SK-N-SH (cell line): ENCODE data around the gene SLC25A53. TPM values are rescaled to one million over a fixed set of nuclear protein-coding genes. Genes with fewer than 3 reads are reported as not detected.

Source experiments
- CTCF ChIA-PET: fragments of 300-600, 350-600 bp; formaldehyde crosslinking; extraction: SDS; loops from one replicate; lab custom pipeline; 2021; lab: Yijun Ruan, JAX
- POLR2A ChIA-PET: fragments of 350-600 bp; sonication (Branson Sonifier 250); formaldehyde crosslinking; extraction: SDS; loops from one replicate; lab custom pipeline; 2020; ENCODE audit warnings: antibody characterized with exemption, inconsistent platforms; lab: Yijun Ruan, JAX
- DNase-seq: peaks from one replicate; pipeline ENCODE4 v3.0.0; 2012
- H2AFZ ChIP-seq: fragments of 200-600 bp; sonication (generic); 2 replicates; pipeline ENCODE4 v1.8.1; 2016; ENCODE audit warnings: antibody characterized with exemption, mild to moderate bottlenecking, low read depth
- H3F3A ChIP-seq: fragments of 200-600 bp; sonication (generic); replicated peaks from 2 replicates; pipeline ENCODE3; 2016; ENCODE audit warnings: antibody characterized with exemption, mild to moderate bottlenecking; ENCODE audit not compliant: insufficient read depth
- H3K27ac ChIP-seq, 2 experiments: fragments of 200-500 bp in 1 of 2; fragments of 200-600 bp in 1 of 2; sonication (Bioruptor generic) in 1 of 2; sonication (generic), shearing (Covaris generic) in 1 of 2; 2 replicates each; pipeline versions ENCODE4 v1.5.1 to v1.6.1; 2014 to 2016; ENCODE audit warnings: low read depth in 2 of 2, inconsistent platforms in 1 of 2, low read length in 1 of 2, mild to moderate bottlenecking in 1 of 2, mixed read lengths in 1 of 2
- H3K27me3 ChIP-seq: fragments of 200-600 bp; sonication (generic), shearing (Covaris generic); 2 replicates; pipeline ENCODE4 v1.6.1; 2016; ENCODE audit warnings: mixed run types; ENCODE audit not compliant: insufficient read depth
- H3K36me3 ChIP-seq, 2 experiments: fragments of 200-500 bp in 1 of 2; fragments of 200-600 bp in 1 of 2; sonication (Bioruptor generic) in 1 of 2; sonication (generic) in 1 of 2; replicated peaks in 1 of 2; 2 replicates each; pipeline versions ENCODE3 to v1.5.1; 2014 to 2016; ENCODE audit warnings: low read length in 1 of 2, mild to moderate bottlenecking in 1 of 2; ENCODE audit not compliant: insufficient read depth in 2 of 2, control insufficient read depth in 1 of 2
- H3K4me1 ChIP-seq, 2 experiments: fragments of 200-500 bp in 1 of 2; fragments of 200-600 bp in 1 of 2; sonication (Bioruptor generic) in 1 of 2; sonication (generic), shearing (Covaris generic) in 1 of 2; 2 replicates each; pipeline versions ENCODE4 v1.5.1 to v1.6.1; 2014 to 2016; ENCODE audit warnings: low read depth in 1 of 2, low read length in 1 of 2, mixed run types in 1 of 2; ENCODE audit not compliant: insufficient read depth in 2 of 2, control insufficient read depth in 1 of 2
- H3K4me2 ChIP-seq: fragments of 200-600 bp; sonication (generic), shearing (Covaris generic); 2 replicates; pipeline ENCODE4 v1.6.1; 2017; ENCODE audit warnings: mixed run types
- H3K4me3 ChIP-seq, 2 experiments: fragments of 200-500 bp in 1 of 2; fragments of 200-600 bp in 1 of 2; sonication (Bioruptor generic) in 1 of 2; sonication (generic), shearing (Covaris generic) in 1 of 2; 2 replicates each; pipeline versions ENCODE4 v1.5.1 to v1.8.1; 2014 to 2016; ENCODE audit warnings: low read depth in 2 of 2, inconsistent platforms in 1 of 2, low read length in 1 of 2, mild to moderate bottlenecking in 1 of 2, mixed read lengths in 1 of 2, moderate library complexity in 1 of 2
- H3K79me2 ChIP-seq: fragments of 200-600 bp; sonication (generic); 2 replicates; pipeline ENCODE4 v1.8.1; 2017; ENCODE audit warnings: mild to moderate bottlenecking; ENCODE audit not compliant: insufficient read depth
- H3K9ac ChIP-seq: fragments of 200-600 bp; sonication (generic); 2 replicates; pipeline ENCODE4 v1.6.1; 2017; ENCODE audit warnings: mixed run types
- H3K9me2 ChIP-seq: fragments of 200-600 bp; sonication (generic); 2 replicates; pipeline ENCODE4 v1.6.1; 2017; ENCODE audit warnings: mixed run types
- H3K9me3 ChIP-seq: fragments of 200-600 bp; sonication (generic); 2 replicates; pipeline ENCODE4 v1.6.1; 2017; ENCODE audit warnings: mixed run types, mild to moderate bottlenecking, moderate library complexity
- H4K20me1 ChIP-seq: fragments of 200-600 bp; sonication (generic); 2 replicates; pipeline ENCODE4 v1.6.1; 2017; ENCODE audit warnings: mild to moderate bottlenecking, mixed run types; ENCODE audit not compliant: insufficient read depth
- FOSL2 ChIP-seq: IDR thresholded peaks from 2 replicates; pipeline ENCODE4 v1.4.0; 2012; ENCODE audit warnings: low read depth, mild to moderate bottlenecking, moderate library complexity, borderline replicate concordance
- FOXJ3 ChIP-seq: sonication (generic); formaldehyde crosslinking; IDR thresholded peaks from 2 replicates; pipeline ENCODE4 v1.5.1; 2020; ENCODE audit warnings: mild to moderate bottlenecking, missing genetic modification reagents
- JUND ChIP-seq: IDR thresholded peaks from 2 replicates; pipeline ENCODE4 v1.4.0; 2012
- MEF2A ChIP-seq: IDR thresholded peaks from 2 replicates; pipeline ENCODE4 v1.4.0; 2012; ENCODE audit warnings: low read depth, borderline replicate concordance
- RCOR1 ChIP-seq: fragments of 150-350 bp; IDR thresholded peaks from 2 replicates; pipeline ENCODE4 v1.6.1; 2017; ENCODE audit warnings: antibody characterized with exemption, low read length
- RFX5 ChIP-seq: IDR thresholded peaks from 2 replicates; pipeline ENCODE4 v1.6.1; 2012; ENCODE audit warnings: mild to moderate bottlenecking, improper control_type of control experiment, low read length
- RXRA ChIP-seq: IDR thresholded peaks from 2 replicates; pipeline ENCODE4 v1.4.0; 2012; ENCODE audit warnings: low read depth, mild to moderate bottlenecking, borderline replicate concordance
- SIN3A ChIP-seq: IDR thresholded peaks from 2 replicates; pipeline ENCODE4 v1.6.1; 2012; ENCODE audit warnings: low read depth, mild to moderate bottlenecking, low read length, moderate library complexity, borderline replicate concordance
- SMC3 ChIP-seq: IDR thresholded peaks from 2 replicates; pipeline ENCODE4 v1.6.1; 2012; ENCODE audit warnings: low read depth, low read length, improper control_type of control experiment
- TEAD4 ChIP-seq: IDR thresholded peaks from 2 replicates; pipeline ENCODE4 v1.4.0; 2012; ENCODE audit warnings: mild to moderate bottlenecking, borderline replicate concordance; ENCODE audit not compliant: insufficient read depth
- WGBS: methylation state at CpG from one replicate; pipeline ENCODE4 v1.1.6; 2017; ENCODE audit warnings: low lambda C conversion rate; 5-methylcytosine and 5-hydroxymethylcytosine counted together
- polyA plus RNA-seq, 3 experiments: library from polyadenylated mRNA; depleted of rRNA; stranded (reverse); fragments of >200 nt; gene quantifications; 2 replicates each; pipeline ENCODE4 v1.2.3, GENCODE V29; 2012
- TF ChIP-seq, protein P1 (sequence below): fragments of 200-600 bp; sonication (generic); IDR thresholded peaks from 2 replicates; pipeline ENCODE4 v1.6.1; 2017; ENCODE audit warnings: antibody characterized with exemption, mild to moderate bottlenecking, moderate library complexity
- TF ChIP-seq, protein P2 (sequence below): IDR thresholded peaks from 2 replicates; pipeline ENCODE4 v1.4.0; 2012; ENCODE audit warnings: low read depth
- TF ChIP-seq, protein P3 (sequence below): IDR thresholded peaks from 2 replicates; pipeline ENCODE4 v1.4.0; 2012; ENCODE audit warnings: low read depth, borderline replicate concordance
- TF ChIP-seq, protein P4 (sequence below): IDR thresholded peaks from 2 replicates; pipeline ENCODE4; 2012
- TF ChIP-seq, protein P5 (sequence below): fragments of 150-350 bp; IDR thresholded peaks from 2 replicates; pipeline ENCODE4 v1.6.1; 2017; ENCODE audit warnings: antibody characterized with exemption, low read length, low read depth, borderline replicate concordance

SLC25A53 gene
- polyA plus RNA-seq, 1 of the 3 experiments (the other 2 are of a cell fraction), result 5.9 TPM

DNA sequence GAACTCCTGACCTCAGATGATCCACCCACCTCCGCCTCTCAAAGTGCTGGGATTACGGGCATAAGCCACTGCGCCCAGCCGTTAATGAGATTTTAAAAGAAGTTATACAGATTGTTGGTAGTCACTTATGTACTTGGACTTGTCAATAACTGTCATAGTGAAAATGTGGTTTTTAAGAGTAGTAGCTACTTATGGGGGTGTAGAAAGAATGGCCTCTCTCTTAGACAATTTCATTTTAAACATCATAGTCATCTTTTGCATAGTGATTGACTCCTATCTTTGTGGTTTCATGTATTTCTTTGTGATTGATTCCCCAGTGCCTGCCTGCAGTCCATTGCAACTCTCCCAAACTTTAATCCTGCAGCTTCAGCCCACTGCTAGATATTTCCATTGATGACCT, 26.9 kb upstream of the SLC25A53 start:
- H3F3A ChIP-seq, result no peaks in the 10 kb centered on the region
- no peak overlapping the region for H3K4me3 ChIP-seq
- WGBS, result 57% methylated on average over 4 of the region's 4 CpGs
- ChIA-PET CTCF (interaction anchor here (0.8 to 3.5 kb wide), 2 partner anchors 12 to 48 kb away, joined by 3 to 18 read pairs; no protein-coding TSS in a partner anchor), POLR2A (no interaction called here)
- H3K27me3 ChIP-seq, result 0 out of 2 replicates have a peak, but pooled peaks cover 3% of the 10 kb centered on the region
- peaks cover 13 to 18% of the 10 kb centered on the region in 2 experiments for H3K36me3 ChIP-seq
- no peak overlapping the region for H2AFZ ChIP-seq
- no peaks in the 10 kb centered on the region for H3K9me3 ChIP-seq
- no peaks in the 10 kb centered on the region for H3K4me1 ChIP-seq
- TF ChIP-seq, protein P1, sequence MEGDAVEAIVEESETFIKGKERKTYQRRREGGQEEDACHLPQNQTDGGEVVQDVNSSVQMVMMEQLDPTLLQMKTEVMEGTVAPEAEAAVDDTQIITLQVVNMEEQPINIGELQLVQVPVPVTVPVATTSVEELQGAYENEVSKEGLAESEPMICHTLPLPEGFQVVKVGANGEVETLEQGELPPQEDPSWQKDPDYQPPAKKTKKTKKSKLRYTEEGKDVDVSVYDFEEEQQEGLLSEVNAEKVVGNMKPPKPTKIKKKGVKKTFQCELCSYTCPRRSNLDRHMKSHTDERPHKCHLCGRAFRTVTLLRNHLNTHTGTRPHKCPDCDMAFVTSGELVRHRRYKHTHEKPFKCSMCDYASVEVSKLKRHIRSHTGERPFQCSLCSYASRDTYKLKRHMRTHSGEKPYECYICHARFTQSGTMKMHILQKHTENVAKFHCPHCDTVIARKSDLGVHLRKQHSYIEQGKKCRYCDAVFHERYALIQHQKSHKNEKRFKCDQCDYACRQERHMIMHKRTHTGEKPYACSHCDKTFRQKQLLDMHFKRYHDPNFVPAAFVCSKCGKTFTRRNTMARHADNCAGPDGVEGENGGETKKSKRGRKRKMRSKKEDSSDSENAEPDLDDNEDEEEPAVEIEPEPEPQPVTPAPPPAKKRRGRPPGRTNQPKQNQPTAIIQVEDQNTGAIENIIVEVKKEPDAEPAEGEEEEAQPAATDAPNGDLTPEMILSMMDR, result no peak
- TF ChIP-seq FOSL2 (no peak), FOXJ3 (CRISPR knock-in tag) (no peak), MEF2A (no peak), RXRA (no peak), RCOR1 (no peak)
- TF ChIP-seq, protein P2, sequence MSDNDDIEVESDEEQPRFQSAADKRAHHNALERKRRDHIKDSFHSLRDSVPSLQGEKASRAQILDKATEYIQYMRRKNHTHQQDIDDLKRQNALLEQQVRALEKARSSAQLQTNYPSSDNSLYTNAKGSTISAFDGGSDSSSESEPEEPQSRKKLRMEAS, result no peak
- TF ChIP-seq, protein P3, sequence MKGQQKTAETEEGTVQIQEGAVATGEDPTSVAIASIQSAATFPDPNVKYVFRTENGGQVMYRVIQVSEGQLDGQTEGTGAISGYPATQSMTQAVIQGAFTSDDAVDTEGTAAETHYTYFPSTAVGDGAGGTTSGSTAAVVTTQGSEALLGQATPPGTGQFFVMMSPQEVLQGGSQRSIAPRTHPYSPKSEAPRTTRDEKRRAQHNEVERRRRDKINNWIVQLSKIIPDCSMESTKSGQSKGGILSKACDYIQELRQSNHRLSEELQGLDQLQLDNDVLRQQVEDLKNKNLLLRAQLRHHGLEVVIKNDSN, result no peak
- TF ChIP-seq, protein P4, sequence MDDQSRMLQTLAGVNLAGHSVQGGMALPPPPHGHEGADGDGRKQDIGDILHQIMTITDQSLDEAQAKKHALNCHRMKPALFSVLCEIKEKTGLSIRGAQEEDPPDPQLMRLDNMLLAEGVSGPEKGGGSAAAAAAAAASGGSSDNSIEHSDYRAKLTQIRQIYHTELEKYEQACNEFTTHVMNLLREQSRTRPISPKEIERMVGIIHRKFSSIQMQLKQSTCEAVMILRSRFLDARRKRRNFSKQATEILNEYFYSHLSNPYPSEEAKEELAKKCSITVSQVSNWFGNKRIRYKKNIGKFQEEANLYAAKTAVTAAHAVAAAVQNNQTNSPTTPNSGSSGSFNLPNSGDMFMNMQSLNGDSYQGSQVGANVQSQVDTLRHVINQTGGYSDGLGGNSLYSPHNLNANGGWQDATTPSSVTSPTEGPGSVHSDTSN, result no peak
- H3K27ac ChIP-seq, result no peak overlapping the region
- no peak overlapping the region for H3K4me2 ChIP-seq
- no peaks in the 10 kb centered on the region for H3K9me2 ChIP-seq
- no peaks in the 10 kb centered on the region for H4K20me1 ChIP-seq
- peaks cover 46% of the 10 kb centered on the region for H3K79me2 ChIP-seq
- no peak overlapping the region for H3K9ac ChIP-seq
- no peak for DNase-seq

DNA sequence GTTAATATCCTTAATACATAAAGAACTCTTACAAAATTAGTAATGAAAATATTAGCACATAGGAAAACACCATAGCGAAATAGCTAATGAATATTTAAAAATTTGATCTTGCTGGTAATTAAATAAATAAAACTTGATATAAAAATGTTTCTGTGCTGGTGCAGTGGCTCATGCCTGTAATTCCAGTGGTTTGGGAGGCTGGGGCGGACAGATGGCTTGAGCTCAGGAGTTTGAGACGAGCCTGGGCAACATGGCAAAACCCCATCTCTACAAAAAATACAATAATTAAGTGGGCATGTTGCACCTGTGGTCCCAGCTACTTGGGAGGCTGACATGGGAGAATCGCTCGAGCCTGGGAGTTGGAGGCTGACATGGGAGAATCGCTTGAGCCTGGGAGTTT, 17.0 kb upstream of the SLC25A53 start:
- H3F3A ChIP-seq, result no peaks in the 10 kb centered on the region
- CTCF ChIA-PET, result interaction anchor here (3.2 kb wide), 1 partner anchor 21 kb away, joined by 13 read pairs; no protein-coding TSS in a partner anchor
- H3K27me3 ChIP-seq, result peaks cover 3% of the 10 kb centered on the region; the same call in 1 of the 2 replicates
- no peak for TF ChIP-seq FOXJ3 (CRISPR knock-in tag)
- no peak for TF ChIP-seq RCOR1
- TF ChIP-seq RFX5, result no peak
- no peak for TF ChIP-seq SMC3
- TF ChIP-seq, protein P3, result no peak
- TF ChIP-seq, protein P5, sequence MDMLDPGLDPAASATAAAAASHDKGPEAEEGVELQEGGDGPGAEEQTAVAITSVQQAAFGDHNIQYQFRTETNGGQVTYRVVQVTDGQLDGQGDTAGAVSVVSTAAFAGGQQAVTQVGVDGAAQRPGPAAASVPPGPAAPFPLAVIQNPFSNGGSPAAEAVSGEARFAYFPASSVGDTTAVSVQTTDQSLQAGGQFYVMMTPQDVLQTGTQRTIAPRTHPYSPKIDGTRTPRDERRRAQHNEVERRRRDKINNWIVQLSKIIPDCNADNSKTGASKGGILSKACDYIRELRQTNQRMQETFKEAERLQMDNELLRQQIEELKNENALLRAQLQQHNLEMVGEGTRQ, result no peak
- TF ChIP-seq TEAD4, result no peak
- no peak for TF ChIP-seq JUND
- no peak for TF ChIP-seq FOSL2
- no peak for TF ChIP-seq SIN3A
- H3K4me3 ChIP-seq, result no peak overlapping the region
- POLR2A ChIA-PET, result no interaction called here
- peaks cover 10 to 17% of the 10 kb centered on the region in 2 experiments for H3K36me3 ChIP-seq
- H3K27ac ChIP-seq, result no peak overlapping the region
- no peak overlapping the region for H3K9ac ChIP-seq
- peaks cover 19% of the 10 kb centered on the region; the same call in 1 of the 2 replicates for H4K20me1 ChIP-seq
- H3K9me2 ChIP-seq, result no peaks in the 10 kb centered on the region
- DNase-seq, result no peak
- no peaks in the 10 kb centered on the region for H3K9me3 ChIP-seq
- peaks cover 64% of the 10 kb centered on the region for H3K79me2 ChIP-seq
- no peaks in the 10 kb centered on the region for H3K4me1 ChIP-seq
- WGBS, result 58% methylated on average over 6 of the region's 6 CpGs
- no peak overlapping the region for H2AFZ ChIP-seq
- H3K4me2 ChIP-seq, result no peak overlapping the region
